HL-60/S4 (cell line): ENCODE results near the gene USF1.

Experiments used
- in situ Hi-C: fragments of 300-500 bp; cut with MboI; formaldehyde crosslinking; loops from 2 replicates; pipeline ENCODE4 v1.14.3; 2022; ENCODE audit warnings: low sequenced_read_pairs

The USF1 gene, protein sequence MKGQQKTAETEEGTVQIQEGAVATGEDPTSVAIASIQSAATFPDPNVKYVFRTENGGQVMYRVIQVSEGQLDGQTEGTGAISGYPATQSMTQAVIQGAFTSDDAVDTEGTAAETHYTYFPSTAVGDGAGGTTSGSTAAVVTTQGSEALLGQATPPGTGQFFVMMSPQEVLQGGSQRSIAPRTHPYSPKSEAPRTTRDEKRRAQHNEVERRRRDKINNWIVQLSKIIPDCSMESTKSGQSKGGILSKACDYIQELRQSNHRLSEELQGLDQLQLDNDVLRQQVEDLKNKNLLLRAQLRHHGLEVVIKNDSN

DNA sequence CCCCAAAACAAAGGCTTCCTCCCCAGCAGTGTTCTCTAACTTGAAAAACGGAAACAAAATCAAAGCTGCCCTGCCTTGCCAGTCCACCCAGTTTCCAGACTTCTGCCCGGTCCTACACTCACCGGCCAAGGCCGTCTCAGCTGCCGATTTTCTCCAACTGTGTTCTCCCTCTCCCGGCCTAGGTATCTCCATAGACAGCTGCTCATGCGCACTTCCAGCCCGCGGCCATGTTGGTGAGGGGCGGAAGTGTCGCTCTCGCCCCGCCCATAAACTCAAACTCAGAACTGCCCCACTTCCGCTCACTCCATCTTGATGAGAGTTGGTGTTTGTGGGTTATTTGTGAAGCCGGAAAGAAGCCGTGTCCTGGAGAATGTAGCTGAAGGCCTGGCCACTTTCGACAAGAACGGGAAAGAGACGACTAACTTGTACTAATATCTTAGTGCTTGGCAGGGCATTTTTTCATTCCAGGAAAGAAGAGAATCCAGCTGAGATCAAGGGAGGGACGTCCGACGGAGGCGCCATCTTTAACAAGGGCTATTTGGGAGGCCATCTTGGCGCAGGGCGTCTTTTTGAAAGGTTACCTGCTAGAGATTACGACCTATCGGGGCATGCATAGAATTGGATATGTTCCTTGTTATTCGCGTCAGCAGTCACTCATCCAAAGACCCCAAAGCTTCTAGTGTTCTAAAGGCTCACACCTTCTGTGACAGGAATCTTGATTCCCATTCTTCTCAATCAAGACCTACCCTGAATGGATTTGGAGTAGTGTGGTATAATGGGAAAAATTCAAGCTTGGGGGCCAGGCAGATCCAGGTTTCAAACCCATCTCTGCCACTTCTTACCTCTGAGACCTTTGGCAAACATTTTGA, at the start of gene USF1:
TSS of gene USF1 (minus strand) at position 242 of the 869 bp plus-strand sequence. CDS start 2,702 bp downstream, outside the sequence.
- in situ Hi-C loops, result no loop called here

DNA sequence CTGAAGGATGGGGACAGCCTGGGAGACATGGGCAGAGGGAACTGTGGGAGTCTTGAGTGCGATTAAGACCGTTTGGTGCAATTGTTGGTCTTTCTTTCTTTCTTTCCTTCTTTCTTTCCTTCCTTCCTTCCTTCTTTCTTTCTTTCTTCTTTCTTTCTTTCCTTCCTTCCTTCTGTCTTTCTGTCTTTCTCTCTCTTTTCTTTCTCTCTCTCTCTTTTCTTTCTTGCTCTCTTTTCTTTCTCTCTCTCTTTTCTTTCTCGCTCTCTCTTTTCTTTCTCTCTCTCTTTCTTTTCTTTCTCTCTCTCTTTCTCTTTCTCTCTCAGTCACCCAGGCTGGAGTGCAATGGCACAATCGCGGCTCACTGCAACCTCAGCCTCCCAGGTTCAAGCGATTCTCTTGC, 49.5 kb upstream of the USF1 start:
- in situ Hi-C loops, result no loop called here

DNA sequence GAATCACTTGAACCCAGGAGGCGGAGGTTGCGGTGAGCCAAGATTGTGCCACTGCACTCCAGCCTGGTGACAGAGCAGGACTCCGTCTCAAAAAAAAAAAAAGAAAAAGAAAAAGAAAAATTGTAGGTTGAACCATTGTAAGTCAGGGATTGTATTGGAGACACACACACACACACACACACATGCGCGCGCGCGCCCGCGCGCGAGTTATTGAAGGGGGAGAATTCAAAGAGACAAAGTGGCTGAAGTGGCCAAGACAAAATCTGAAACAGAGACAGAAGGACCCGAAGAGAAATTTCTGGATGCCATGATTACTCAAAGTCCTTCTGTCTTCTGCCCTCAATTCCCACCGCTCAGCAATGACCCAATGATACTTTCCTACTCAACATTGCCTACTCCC, 48.7 kb upstream of the USF1 start:
- in situ Hi-C loops, result no loop called here

DNA sequence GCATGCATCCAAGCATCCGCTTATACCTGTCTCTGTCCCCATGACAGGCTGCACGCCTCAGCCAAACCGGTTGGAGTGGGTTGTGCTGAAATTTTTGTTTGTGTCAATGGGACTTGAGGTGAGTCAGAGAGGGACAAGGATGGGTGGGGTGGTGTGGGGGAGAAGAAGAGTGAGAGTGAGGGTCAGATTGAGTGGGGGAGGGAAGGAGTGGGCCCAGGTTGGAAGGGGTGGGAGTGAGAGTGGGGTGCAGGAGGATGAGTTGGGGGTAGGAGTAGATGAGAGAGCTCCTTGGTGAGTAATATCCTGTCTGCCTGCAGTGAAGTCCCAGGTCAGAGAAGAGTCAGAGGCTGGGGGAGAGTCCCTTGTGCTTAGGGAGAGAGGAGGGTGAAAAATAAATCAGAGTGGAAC, 46.8 kb upstream of the USF1 start:
- in situ Hi-C loops, result no loop called here

DNA sequence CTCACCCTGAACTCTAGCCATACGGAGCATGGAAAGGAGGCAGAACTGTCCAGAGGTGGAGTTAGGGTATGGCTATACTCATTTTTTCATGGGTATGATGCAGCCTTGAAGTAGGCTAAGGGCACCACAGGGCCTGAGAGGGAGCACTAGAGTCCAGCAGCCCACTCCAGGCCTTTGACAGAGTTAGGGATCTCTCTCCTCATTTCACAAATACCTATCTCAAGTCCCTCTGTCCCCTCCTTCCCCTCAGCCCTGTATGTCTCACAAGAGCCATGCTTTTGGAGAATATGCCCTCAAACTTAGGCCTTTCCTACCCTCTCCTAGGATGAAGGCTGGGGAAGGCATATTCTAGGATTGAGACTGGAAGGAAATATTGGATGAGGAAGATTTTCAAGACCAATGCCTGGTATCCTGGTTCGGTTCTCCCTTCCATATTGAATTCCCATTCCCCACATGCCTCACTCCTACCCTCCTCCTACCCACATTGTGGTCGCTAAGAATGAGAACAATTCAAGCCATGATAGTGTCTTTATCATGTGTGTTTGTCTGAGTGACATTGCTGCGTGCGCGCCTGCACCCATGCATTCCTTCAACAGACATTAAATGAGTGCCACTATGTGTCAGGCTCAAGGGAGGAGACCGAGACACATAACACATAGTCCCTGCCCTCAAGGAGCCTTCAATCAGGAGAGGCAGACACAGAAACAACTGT, 46.2 kb upstream of the USF1 start:
- in situ Hi-C loops, result no loop called here

DNA sequence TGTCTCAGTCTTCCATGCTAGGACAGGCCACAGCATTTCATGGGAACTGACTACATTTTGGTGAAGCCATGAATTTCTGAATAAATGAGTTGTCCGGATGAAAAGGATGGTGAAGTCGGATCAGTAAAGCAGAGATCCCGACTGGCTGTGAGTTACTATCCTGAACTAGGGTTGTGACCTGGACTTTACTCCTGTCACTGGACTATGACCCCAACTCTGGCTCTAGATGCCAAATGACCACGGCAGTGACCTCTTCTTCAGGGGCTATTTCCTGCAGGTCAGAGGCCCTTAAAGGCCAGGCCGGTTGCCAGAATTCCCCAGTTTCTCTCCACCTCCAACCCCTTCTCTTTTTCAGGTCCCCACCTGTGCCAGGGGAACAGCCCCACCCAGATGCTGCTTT, 45.3 kb upstream of the USF1 start:
- in situ Hi-C loops, result no loop called here

DNA sequence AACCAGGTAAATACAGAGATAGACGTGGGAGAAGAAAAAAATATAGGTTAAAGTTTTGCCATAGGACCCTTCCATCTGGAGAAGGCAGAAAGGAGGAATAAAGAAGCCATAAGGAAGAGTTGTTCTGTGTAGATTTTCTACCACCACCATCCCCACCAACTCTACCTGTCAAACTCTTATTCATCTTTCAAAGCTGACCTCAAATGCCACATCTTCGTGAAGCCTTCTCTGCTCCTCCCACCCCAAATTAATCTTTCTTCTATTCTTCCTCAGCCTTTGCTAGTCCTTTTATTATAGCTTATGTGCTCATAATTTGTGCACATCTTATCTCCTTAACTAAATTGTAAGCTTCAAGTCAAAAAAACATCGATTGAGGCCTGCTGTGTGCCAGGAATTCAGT, 44.8 kb upstream of the USF1 start:
- in situ Hi-C loops, result no loop called here

DNA sequence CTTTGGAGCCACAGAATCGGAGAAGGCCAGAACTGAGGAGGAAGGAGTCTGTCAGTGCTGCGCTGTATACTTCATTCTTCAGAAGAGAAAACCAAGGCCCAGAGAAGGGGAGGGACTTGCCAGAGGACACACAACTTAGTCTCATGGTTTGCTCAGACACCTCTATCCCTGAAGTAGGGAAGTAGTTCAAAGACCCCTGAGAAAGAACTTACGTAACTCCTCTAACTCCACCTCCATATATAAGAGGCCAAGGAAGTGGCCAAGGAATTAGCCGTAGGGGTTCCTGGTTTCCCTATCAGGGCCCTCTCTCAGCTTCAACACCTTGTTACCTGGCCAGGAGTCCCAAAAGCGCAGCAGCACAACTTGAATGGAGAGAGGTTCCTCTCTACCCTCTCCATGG, 44.2 kb upstream of the USF1 start:
- in situ Hi-C loops, result loop anchor here (10.0 kb wide), 1 partner anchor 95 kb away; no protein-coding TSS in a partner anchor

DNA sequence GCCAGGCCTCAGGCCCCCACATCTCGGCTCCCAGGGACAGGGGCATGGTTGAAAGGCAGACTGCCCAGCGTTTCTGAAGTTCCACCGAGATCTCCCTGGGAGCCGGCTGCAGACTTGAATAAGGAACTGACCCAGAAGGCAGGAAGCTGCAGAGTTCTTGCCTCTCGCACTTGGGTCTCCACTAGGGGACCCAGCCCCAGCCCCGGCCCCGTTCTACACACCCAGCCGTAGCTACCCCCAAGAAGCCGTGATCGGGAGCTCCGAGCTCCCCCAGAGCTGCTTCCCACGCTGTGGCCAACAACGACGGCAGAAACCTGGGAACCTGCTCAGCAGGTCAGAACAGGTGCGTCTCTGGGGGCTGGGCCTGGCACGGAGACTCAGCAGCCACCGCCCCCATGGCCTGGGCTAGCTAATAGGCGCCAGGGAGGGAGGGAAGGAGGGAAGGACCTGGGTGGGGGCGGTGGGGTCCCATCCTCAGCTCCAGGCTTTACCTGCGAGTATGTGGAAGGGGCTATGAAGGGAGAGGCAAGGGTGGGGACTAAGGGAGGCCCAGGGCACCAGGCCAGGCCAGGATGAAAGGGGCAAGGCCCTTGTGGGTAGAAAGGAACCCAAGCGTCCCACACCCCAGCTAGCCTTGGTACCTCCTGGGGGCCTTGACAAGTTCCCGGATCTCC, 43.6 kb upstream of the USF1 start, which contains the start of gene NECTIN4:
TSS of gene NECTIN4 (minus strand) at position 308 of the 674 bp plus-strand sequence. CDS start at position 46, 262 bp downstream.
- in situ Hi-C loops, result loop anchor here (10.0 kb wide), 1 partner anchor 95 kb away; no protein-coding TSS in a partner anchor

DNA sequence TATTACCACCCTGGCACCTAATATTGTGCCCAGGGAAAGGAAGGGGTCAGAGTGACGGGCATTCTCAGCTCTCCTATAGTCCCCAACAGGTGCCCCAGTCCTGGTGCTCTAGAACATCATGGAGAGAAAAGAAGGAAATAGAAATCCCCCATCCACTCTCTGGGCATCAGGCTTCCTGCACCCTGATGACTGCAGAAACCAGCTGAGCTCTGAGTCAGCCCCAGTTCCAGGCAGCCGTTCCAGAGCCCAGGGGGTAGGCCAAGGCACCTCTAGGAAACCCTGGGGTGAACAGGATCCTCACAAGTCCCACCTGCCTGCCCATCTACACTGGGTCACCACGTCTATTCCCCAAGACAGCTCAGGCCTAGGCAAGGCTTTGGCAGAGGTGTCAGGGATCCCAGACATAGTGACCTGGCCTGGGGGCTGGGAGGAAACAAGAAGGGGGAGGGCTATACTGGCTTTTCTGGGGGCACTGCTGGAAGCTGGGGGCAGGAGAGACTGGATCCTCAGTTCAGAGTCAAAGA, 42.9 kb upstream of the USF1 start:
- in situ Hi-C loops, result loop anchor here (10.0 kb wide), 1 partner anchor 94 kb away; no protein-coding TSS in a partner anchor

DNA sequence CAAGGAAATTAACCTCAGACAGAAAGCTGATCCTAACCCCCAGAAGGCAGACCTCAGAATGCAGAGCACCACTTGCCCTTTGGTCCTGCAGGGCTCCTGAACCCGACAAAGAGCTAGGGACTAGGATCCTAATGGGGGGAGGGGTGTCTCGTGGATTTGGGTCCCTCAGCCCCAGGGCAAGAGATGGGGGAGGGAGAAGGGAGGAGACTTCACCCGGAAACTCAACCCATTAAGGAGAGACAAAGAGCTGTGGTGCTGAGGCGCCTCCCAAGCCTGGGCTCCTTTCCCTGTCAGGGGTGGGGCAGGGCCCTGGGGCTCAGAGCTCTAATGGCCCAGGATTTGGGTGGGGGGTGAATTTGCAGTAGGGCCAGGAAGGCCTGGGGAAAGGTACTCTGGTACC, 40.7 kb upstream of the USF1 start:
- in situ Hi-C loops, result loop anchor here (10.0 kb wide), 1 partner anchor 92 kb away; no protein-coding TSS in a partner anchor

DNA sequence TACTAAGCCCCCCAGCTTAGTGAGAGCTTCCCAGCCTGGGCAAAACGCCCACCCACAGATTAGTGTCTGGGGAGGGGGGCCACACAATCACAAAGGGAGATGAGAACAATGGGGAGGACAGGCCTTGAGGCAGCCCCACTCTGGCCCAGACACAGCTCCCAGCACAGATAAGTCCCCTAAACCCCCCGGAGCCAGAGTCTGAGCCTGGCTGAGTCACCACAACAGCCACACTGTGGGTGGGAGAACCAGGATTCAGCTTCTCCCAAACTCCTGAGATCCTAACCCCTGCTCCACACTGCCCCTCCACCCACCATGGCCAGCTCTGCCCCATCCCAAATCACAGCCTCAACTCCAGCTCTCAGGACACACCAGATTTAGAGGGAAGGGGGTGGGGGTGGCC, 39.4 kb upstream of the USF1 start:
- in situ Hi-C loops, result loop anchor here (10.0 kb wide), 1 partner anchor 90 kb away; no protein-coding TSS in a partner anchor

DNA sequence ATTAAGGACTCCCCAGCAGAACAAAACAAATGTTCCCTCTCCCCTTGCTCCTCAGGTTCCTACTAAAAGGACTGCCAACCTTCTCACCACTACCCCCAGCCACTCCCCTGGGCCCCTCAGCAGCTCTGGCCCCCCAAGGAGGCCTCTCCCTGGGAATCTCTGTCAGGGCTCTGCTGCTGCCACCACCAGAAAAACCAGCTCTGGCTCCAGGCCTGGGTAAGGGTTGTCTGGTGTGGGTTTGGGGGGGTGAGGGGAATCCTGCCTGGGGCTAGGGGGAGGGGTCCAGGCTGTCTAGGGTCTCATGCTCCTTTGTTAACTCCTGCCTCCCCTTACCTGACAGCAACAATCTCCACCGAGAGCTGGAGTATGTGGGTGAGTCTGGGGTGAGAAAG, 38.8 kb upstream of the USF1 start:
- in situ Hi-C loops, result loop anchor here (10.0 kb wide), 1 partner anchor 90 kb away; no protein-coding TSS in a partner anchor

DNA sequence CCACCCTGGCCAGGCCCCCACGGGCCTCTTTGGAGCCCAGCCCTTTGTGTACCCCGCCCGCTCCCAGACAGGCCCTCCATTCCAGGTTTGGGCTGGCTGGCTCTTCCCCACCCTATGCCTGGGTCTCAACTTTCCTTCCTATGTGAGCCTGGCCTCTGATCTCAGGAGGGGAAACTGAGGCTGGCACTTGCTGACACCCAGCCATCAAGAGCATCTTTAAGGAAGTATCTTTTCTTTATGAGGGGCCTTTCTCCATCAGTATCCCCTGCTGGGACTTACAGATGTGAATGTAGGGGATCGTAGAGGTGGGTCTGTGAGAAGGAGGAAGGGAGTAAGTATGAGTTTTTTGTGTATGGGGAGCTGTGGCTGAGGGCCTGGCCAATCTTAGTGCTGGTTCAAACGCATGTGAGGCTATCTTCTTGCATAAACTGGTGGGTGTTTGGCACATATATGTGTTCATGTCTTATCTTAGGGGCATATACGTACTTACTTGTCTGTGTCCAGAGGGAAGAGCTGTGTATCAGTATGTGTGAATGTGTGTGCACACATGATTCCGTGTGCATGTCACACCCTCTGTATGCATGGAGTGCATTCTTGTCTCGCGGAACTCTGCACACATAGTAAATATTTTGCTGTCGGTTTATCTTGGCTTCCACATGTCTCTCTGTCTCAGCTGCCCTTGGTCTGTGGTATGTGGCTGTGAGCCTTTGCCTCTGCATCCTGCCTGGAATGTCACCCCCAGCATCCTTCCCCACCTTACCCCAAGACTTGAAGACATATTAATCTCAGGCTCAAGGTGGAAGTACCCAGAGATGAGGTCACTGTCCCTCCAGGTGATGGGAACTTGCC, 38.2 kb upstream of the USF1 start:
- in situ Hi-C loops, result loop anchor here (10.0 kb wide), 1 partner anchor 89 kb away; no protein-coding TSS in a partner anchor

DNA sequence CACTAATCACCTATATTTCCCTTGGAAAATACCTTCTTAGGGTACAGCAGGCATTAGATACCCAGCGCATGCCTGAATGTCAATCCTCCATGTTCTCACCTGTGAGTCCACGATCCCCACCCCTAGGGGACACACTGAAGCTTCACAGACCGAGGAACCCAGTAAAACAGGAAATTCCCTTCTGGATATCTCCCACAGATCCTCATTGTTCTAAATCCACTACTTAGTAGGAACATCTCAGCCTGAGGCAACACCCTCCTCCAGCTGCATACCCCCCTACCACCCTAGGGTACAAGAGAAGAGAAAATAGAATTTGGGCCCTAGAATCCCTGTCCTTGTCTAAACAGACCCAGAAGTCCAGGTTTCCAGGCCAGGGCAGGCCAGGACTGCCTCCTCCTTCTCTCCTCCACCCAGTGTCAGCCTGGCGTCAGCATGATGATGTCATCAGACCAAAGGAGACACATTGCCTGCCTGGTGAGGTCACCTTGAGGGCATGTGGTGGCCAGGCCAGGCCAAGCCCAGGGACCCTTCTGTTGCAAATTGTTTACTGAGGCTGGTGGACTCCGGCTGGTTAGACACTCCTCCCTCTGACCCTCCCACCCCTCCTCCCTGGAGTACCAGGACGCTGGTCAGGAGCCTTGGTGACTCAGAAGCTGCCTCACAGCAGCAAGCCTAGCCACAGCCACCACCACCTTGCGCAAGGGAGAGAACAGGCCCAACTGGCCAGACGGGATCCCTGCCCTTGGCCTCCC, 37.4 kb upstream of the USF1 start:
- in situ Hi-C loops, result loop anchor here (10.0 kb wide), 1 partner anchor 88 kb away; no protein-coding TSS in a partner anchor

DNA sequence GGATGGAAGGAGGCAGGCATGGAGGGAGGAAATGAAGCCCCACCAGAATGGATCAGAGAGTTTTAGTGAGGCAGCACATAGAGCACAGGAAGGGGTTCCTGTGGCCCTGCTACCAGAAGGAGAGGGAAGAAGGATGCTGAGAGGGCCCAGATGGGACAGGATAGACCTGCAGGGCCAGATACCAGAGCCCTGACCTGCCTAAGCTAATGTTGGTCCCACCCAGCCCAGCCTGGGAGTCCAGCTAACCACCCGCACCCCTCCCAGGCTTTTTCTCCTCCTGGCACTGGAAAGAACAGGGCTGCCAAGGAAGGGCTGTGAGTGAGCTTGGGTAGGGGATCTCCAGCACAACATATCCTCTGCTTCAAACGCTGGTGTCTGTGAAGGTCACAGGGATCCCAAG, 36.7 kb upstream of the USF1 start:
- in situ Hi-C loops, result loop anchor here (10.0 kb wide), 1 partner anchor 88 kb away; no protein-coding TSS in a partner anchor

DNA sequence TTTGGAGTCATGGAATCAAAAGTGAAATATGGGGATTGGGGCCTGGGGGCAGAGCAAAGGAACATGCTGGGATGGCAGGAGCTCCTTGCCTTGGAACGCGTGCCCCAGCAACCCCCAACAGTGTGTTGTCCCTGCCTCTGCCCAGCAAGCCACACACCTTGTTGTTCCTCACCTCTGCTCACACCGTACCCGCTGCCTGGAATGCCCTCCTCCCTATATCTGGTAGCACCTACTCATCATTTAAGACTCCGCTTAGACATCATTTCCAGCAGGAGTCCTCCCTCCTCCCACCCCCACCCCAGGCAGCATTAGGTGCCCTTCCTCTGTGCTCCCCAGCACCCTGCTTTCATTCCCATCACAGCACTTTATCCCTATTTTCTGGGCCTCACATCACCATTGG, 35.7 kb upstream of the USF1 start:
- in situ Hi-C loops, result loop anchor here (10.0 kb wide), 1 partner anchor 87 kb away; no protein-coding TSS in a partner anchor
